ENCODE results near the gene ACTN4. TPM values are rescaled to one million over a fixed set of nuclear protein-coding genes. Genes with fewer than 3 reads are reported as not detected.

The ACTN4 gene
- total and polyA plus RNA-seq, 2 experiments from 2014 or later: 68.9 to 427 TPM

GRCh38 chr19:38666663-38667511 lies 19.4 kb downstream of the ACTN4 start:
- TF ChIP-seq ETS1 (IDR thresholded peaks at IDR 0.05) (no peak), POLR2AphosphoS5 (IDR thresholded peaks at IDR 0.05; ENCODE audit: low read depth) (no peak), ZNF331 (CRISPR knock-in tag; IDR thresholded peaks at IDR 0.05; ENCODE audit: low read depth) (no peak), NANOG (IDR thresholded peaks at IDR 0.05; ENCODE audit: borderline replicate concordance) (no peak), CREB1 (CRISPR knock-in tag; IDR thresholded peaks at IDR 0.05; ENCODE audit: low read depth) (no peak), ZNF114 (CRISPR knock-in tag; IDR thresholded peaks at IDR 0.05) (no peak), CTCF (conservative IDR thresholded peaks at IDR 0.05; ENCODE audit: low read depth in 2 of 2) (no peak), STAT1 (IDR thresholded peaks at IDR 0.05; ENCODE audit: unreplicated experiment) (no peak), JUNB (IDR thresholded peaks at IDR 0.05; ENCODE audit: unreplicated experiment) (no peak), EZH2 (IDR thresholded peaks at IDR 0.05; ENCODE audit: low read depth, unreplicated experiment) (no peak), EZH2phosphoT487 (IDR thresholded peaks at IDR 0.05; ENCODE audit: unreplicated experiment) (no peak)
- TF ChIP-seq, protein P1, sequence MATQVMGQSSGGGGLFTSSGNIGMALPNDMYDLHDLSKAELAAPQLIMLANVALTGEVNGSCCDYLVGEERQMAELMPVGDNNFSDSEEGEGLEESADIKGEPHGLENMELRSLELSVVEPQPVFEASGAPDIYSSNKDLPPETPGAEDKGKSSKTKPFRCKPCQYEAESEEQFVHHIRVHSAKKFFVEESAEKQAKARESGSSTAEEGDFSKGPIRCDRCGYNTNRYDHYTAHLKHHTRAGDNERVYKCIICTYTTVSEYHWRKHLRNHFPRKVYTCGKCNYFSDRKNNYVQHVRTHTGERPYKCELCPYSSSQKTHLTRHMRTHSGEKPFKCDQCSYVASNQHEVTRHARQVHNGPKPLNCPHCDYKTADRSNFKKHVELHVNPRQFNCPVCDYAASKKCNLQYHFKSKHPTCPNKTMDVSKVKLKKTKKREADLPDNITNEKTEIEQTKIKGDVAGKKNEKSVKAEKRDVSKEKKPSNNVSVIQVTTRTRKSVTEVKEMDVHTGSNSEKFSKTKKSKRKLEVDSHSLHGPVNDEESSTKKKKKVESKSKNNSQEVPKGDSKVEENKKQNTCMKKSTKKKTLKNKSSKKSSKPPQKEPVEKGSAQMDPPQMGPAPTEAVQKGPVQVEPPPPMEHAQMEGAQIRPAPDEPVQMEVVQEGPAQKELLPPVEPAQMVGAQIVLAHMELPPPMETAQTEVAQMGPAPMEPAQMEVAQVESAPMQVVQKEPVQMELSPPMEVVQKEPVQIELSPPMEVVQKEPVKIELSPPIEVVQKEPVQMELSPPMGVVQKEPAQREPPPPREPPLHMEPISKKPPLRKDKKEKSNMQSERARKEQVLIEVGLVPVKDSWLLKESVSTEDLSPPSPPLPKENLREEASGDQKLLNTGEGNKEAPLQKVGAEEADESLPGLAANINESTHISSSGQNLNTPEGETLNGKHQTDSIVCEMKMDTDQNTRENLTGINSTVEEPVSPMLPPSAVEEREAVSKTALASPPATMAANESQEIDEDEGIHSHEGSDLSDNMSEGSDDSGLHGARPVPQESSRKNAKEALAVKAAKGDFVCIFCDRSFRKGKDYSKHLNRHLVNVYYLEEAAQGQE (IDR thresholded peaks at IDR 0.05; ENCODE audit: unreplicated experiment): no peak
- TF ChIP-seq, protein P2, sequence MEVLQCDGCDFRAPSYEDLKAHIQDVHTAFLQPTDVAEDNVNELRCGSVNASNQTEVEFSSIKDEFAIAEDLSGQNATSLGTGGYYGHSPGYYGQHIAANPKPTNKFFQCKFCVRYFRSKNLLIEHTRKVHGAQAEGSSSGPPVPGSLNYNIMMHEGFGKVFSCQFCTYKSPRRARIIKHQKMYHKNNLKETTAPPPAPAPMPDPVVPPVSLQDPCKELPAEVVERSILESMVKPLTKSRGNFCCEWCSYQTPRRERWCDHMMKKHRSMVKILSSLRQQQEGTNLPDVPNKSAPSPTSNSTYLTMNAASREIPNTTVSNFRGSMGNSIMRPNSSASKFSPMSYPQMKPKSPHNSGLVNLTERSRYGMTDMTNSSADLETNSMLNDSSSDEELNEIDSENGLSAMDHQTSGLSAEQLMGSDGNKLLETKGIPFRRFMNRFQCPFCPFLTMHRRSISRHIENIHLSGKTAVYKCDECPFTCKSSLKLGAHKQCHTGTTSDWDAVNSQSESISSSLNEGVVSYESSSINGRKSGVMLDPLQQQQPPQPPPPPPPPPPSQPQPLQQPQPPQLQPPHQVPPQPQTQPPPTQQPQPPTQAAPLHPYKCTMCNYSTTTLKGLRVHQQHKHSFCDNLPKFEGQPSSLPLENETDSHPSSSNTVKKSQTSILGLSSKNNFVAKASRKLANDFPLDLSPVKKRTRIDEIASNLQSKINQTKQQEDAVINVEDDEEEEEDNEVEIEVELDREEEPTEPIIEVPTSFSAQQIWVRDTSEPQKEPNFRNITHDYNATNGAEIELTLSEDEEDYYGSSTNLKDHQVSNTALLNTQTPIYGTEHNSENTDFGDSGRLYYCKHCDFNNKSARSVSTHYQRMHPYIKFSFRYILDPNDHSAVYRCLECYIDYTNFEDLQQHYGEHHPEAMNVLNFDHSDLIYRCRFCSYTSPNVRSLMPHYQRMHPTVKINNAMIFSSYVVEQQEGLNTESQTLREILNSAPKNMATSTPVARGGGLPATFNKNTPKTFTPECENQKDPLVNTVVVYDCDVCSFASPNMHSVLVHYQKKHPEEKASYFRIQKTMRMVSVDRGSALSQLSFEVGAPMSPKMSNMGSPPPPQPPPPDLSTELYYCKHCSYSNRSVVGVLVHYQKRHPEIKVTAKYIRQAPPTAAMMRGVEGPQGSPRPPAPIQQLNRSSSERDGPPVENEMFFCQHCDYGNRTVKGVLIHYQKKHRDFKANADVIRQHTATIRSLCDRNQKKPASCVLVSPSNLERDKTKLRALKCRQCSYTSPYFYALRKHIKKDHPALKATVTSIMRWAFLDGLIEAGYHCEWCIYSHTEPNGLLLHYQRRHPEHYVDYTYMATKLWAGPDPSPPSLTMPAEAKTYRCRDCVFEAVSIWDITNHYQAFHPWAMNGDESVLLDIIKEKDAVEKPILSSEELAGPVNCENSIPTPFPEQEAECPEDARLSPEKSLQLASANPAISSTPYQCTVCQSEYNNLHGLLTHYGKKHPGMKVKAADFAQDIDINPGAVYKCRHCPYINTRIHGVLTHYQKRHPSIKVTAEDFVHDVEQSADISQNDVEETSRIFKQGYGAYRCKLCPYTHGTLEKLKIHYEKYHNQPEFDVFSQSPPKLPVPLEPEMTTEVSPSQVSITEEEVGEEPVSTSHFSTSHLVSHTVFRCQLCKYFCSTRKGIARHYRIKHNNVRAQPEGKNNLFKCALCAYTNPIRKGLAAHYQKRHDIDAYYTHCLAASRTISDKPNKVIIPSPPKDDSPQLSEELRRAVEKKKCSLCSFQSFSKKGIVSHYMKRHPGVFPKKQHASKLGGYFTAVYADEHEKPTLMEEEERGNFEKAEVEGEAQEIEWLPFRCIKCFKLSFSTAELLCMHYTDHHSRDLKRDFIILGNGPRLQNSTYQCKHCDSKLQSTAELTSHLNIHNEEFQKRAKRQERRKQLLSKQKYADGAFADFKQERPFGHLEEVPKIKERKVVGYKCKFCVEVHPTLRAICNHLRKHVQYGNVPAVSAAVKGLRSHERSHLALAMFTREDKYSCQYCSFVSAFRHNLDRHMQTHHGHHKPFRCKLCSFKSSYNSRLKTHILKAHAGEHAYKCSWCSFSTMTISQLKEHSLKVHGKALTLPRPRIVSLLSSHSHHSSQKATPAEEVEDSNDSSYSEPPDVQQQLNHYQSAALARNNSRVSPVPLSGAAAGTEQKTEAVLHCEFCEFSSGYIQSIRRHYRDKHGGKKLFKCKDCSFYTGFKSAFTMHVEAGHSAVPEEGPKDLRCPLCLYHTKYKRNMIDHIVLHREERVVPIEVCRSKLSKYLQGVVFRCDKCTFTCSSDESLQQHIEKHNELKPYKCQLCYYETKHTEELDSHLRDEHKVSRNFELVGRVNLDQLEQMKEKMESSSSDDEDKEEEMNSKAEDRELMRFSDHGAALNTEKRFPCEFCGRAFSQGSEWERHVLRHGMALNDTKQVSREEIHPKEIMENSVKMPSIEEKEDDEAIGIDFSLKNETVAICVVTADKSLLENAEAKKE (CRISPR knock-in tag; IDR thresholded peaks at IDR 0.05): no peak
- H3F3A ChIP-seq (replicated peaks; ENCODE audit: low read depth): peaks cover 13% of the 10 kb centered on the region

More at GRCh38 chr19:38666663-38667511, 19.4 kb downstream of the ACTN4 start:
- DNase-seq (ENCODE audit: low spot score): no peak
- H3K4me3 ChIP-seq: peak overlapping the region; percentile 38
- peaks cover 8% of the 10 kb centered on the region for H4K20me1 ChIP-seq (replicated peaks; ENCODE audit: insufficient read depth)
- peak overlapping the region; percentile 99 for H3K27ac ChIP-seq (ENCODE audit: low read depth)
- no peaks in the 10 kb centered on the region for H3K9me2 ChIP-seq (ENCODE audit: insufficient read depth)
- Mint-ChIP-seq H3K27ac (peak overlapping the region; percentile 98), H3K4me1 (peaks cover 97% of the 10 kb centered on the region), H3K27me3 (ENCODE audit: insufficient read depth, low read depth, poor library complexity) (peaks cover 37% of the 10 kb centered on the region), H3K4me3 (peak overlapping the region; percentile 55), H3K9me3 (no peaks in the 10 kb centered on the region), H3K36me3 (ENCODE audit: low read depth) (peaks cover 32% of the 10 kb centered on the region)
- H3K4me2 ChIP-seq: peak overlapping the region; percentile 72
- H2AFZ ChIP-seq: no peak overlapping the region
- H3K4me1 ChIP-seq (ENCODE audit: insufficient read depth): peaks cover 90% of the 10 kb centered on the region
- peak; percentile 21 for ATAC-seq
- H3K79me2 ChIP-seq (replicated peaks; ENCODE audit: insufficient read depth): peaks cover 92% of the 10 kb centered on the region
- no peaks in the 10 kb centered on the region for H3K27me3 ChIP-seq (ENCODE audit: insufficient read depth)
- no peaks in the 10 kb centered on the region; the same call in 1 of the 2 replicates for H3K36me3 ChIP-seq (ENCODE audit: insufficient read depth)

Measured in GM23338 (cell line).